ENCODE results near the gene LDB2.

LDB2 gene

GRCh38 chr4:16802044-16802443 is 96.4 kb downstream of the LDB2 start:
- no peak for DNase-seq (ENCODE audit: low read depth in 2 of 2)

GRCh38 chr4:16801356-16801755 is 97.1 kb downstream of the LDB2 start:
- no peak for DNase-seq (ENCODE audit: low read depth in 2 of 2)

GRCh38 chr4:16794816-16795445 is 103.5 kb downstream of the LDB2 start:
- DNase-seq (ENCODE audit: low read depth in 2 of 2): no peak

- DNase-seq (ENCODE audit: low read depth in 2 of 2): no peak
These were observed 107.0 kb downstream of the LDB2 start for GRCh38 chr4:16791460-16791859.

GRCh38 chr4:16790508-16790907 is 107.9 kb downstream of the LDB2 start:
- no peak for DNase-seq (ENCODE audit: low read depth in 2 of 2)

DNA sequence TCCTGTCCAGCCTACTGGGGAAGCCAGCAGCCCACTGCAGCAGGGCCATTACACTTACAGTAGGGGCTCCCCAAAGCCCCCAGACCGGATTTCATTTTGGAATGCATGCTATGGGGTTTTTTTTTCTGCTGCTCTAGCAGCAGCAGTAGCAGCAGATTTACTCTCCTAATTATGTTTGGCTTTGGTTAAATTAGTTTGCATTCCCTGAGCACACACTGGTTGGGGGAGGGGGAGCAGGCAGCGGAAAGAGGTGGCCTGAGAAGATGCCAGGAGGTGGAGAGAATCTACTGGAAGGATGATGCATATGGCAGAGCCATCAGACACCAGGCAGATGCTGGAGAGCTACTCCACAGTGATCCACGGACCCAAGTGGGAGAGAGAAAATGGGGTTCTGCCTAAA is 109.6 kb downstream of the LDB2 start:
- no peak for DNase-seq (ENCODE audit: low read depth in 2 of 2)

- DNase-seq (ENCODE audit: low read depth in 2 of 2): no peak
These were observed 112.5 kb downstream of the LDB2 start for GRCh38 chr4:16785793-16786527.

DNA sequence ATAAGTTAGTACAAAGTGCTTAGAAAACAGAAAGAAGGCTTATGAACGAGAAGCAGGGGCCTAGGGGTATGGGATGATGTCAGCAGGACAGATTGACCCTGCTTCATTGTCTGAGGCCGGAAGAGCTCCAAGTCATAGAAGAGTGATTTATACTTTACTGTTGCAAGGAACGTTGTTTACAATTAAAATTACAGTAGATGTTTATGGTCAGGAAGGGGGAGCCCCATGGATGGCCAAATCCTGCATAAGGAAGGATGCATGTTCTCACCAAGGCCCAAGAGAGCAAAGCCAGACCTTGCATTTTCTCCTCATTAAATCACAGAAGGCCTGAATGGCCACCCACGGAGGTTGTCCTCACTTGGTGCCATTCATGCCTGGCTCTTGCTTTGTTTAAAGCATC is 115.3 kb downstream of the LDB2 start:
- DNase-seq (ENCODE audit: low read depth in 2 of 2): no peak

DNA sequence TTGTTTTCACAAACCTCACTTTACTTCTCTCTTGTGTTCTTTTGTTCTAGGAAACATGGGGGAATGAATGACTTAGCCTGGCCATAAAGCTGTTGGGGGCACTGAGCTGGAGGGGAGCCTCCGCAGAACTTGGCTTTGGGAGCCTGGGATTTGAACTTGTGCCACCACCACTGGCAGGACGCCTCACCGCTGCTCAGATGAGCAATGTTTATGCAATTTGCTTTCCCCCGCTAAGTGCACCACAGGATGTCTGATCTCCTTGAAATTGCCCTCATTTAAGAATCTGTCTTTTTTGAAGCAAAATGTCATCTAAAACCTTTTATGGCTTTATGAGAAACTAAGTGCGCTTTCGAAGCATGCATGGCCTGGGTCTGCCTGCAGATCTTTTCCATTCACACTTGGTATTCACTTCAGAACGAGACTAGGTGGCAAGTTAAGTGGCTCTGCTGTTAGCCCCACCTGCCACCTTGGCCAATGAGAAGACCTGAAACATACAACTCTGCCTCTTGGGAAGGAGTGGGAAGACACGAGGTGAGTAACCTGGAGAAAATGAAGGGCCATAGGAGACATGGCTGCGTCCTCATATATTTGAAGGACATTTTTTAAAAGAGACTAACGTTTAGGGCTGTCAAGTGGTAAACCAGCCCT is 119.3 kb downstream of the LDB2 start:
- no peak for DNase-seq (ENCODE audit: low read depth in 2 of 2)

GRCh38 chr4:16777726-16778125 is 120.7 kb downstream of the LDB2 start:
- no peak for DNase-seq (ENCODE audit: low read depth in 2 of 2)

GRCh38 chr4:16775411-16776154 is 122.9 kb downstream of the LDB2 start:
- DNase-seq (ENCODE audit: low read depth in 2 of 2): no peak

- no peak for DNase-seq (ENCODE audit: low read depth in 2 of 2)
These were observed 126.0 kb downstream of the LDB2 start for GRCh38 chr4:16772366-16772850.

GRCh38 chr4:16770710-16771285 is 127.6 kb downstream of the LDB2 start:
- DNase-seq (ENCODE audit: low read depth in 2 of 2): no peak

GRCh38 chr4:16767861-16768260 is 130.6 kb downstream of the LDB2 start:
- DNase-seq (ENCODE audit: low read depth in 2 of 2): no peak

DNA sequence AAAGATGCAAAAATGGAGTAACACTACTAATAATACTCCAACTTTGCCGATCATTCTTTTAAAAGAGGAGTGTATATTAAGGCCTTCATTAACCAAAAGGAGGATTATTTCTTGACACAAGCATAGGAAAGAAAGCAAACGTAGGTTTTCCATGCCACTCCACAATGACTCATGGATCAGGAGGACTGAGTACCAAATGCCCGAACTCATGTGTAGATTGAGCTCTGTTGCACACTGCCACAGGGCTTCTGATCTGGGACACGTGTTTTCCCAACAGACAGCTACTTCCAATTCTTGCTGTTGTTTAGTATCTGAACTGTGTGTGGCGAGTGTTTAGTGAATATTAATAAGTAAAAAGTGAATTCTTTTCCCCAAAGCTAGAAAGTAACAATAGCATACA is 131.2 kb downstream of the LDB2 start:
- no peak for DNase-seq (ENCODE audit: low read depth in 2 of 2)

- no peak for DNase-seq (ENCODE audit: low read depth in 2 of 2)
These were observed 132.9 kb downstream of the LDB2 start for GRCh38 chr4:16765546-16765945.

- no peak for DNase-seq (ENCODE audit: low read depth in 2 of 2)
These were observed 133.8 kb downstream of the LDB2 start for GRCh38 chr4:16764622-16765021.

DNA sequence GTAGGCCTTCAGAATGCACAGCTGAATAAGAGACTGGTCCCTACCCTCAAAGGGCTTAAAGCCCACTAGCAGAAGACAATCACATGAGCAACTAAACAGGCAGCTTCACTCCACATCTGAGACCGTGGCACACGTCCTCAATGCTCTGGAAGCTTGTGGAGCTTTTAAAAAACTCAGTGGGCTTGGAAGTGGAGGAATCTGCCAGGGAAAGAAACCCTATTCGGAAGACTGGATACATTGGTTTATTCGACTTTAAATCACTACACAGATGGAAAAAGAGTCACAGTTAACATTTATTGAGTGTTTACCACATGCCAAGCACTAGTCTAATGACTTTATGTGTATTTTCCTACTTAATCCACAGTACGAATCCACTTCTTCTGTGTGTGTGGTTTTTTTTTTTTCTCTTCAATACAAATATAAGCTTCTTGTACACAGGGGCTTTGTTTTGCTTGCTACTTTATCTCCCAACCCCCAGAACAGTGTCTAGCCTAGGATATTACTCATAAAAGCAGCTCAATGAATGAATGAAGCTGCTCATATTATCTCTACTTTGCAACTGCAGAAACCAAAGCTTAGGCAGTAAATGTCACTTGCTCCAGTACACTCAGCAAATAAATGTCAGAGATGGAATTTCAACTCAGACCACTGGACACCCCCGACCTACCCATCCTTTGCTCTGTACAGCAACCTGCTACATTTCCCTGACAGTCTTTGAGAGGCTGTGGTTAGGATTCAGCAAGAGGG is 137.7 kb downstream of the LDB2 start:
- DNase-seq (ENCODE audit: low read depth in 2 of 2): no peak

- DNase-seq (ENCODE audit: low read depth in 2 of 2): no peak
These were observed 138.4 kb downstream of the LDB2 start for GRCh38 chr4:16759931-16760582.

GRCh38 chr4:16758816-16759215 is 139.6 kb downstream of the LDB2 start:
- DNase-seq (ENCODE audit: low read depth in 2 of 2): no peak

GRCh38 chr4:16758255-16758654 is 140.2 kb downstream of the LDB2 start:
- no peak for DNase-seq (ENCODE audit: low read depth in 2 of 2)
